Left renal pelvis (tissue), 4 donors: Measurements from ENCODE around the gene DIO1. TPM values are rescaled to one million over a fixed set of nuclear protein-coding genes. Genes with fewer than 3 reads are reported as not detected.

Source experiments
- polyA plus RNA-seq, 4 donors: library from polyadenylated mRNA; unstranded; fragments of 120-200 nt; gene quantifications; one replicate each; pipeline ENCODE4 v1.2.1, GENCODE V29; 2013; ENCODE audit not compliant: insufficient read length in 4 of 4

The DIO1 gene
- polyA plus RNA-seq, 4 donors, result 0.50 to 9.7 (median 4.6) TPM

Other genes with a start within 250 kb of the DIO1 start
- gene GLIS1, start 155.0 kb upstream of the DIO1 start, polyA plus RNA-seq, result 1 to 10 TPM in 3 of 4 donors, under 1 TPM in 1; 0.29 to 3.1 (median 2.3) TPM
- 10 to 100 TPM; 24.3 to 35.0 (median 29.7) TPM for gene NDC1, start 55.9 kb upstream of the DIO1 start, polyA plus RNA-seq
- 10 to 100 TPM; 18.1 to 37.3 (median 35.2) TPM for gene YIPF1, start 4.4 kb upstream of the DIO1 start, polyA plus RNA-seq
- 10 to 100 TPM; 40.4 to 59.8 (median 50.3) TPM for gene IFT25, start 51.5 kb downstream of the DIO1 start, polyA plus RNA-seq
- 10 to 100 TPM; 34.9 to 45.8 (median 43.5) TPM for gene LRRC42, start 52.2 kb downstream of the DIO1 start, polyA plus RNA-seq
- gene LDLRAD1, start 124.0 kb downstream of the DIO1 start, polyA plus RNA-seq, result under 1 TPM in 2 of 4 donors, not detected in 2; 0.09 to 0.10 TPM
- gene TMEM59, start 159.0 kb downstream of the DIO1 start, polyA plus RNA-seq, result 100 to 1,000 TPM; 290 to 379 (median 340) TPM
- gene TCEANC2, start 159.4 kb downstream of the DIO1 start, polyA plus RNA-seq, result 10 to 100 TPM in 1 of 4 donors, 1 to 10 TPM in 3; 8.6 to 10.3 (median 9.1) TPM